Stimulated activated CD4-positive, alpha-beta T cell treated with anti-CD3 and anti-CD28 coated beads, Interleukin-2, amount 100 ng/mL, for 24 hours (primary cell): ENCODE data around the gene RAD51B.
"Not testable (repeated sequence)": the region's sequence is repeated elsewhere in the genome, so short reads cannot be mapped to it uniquely, and the experiment has no call there.

Source experiments
- DNase-seq, 2 donors: peaks; one replicate each; pipeline ENCODE4 v3.0.0-alpha.2; 2020

The RAD51B gene

GRCh38 chr14:68749487-68750475, 930.2 kb downstream of the RAD51B start:
- DNase-seq: no peak

DNA sequence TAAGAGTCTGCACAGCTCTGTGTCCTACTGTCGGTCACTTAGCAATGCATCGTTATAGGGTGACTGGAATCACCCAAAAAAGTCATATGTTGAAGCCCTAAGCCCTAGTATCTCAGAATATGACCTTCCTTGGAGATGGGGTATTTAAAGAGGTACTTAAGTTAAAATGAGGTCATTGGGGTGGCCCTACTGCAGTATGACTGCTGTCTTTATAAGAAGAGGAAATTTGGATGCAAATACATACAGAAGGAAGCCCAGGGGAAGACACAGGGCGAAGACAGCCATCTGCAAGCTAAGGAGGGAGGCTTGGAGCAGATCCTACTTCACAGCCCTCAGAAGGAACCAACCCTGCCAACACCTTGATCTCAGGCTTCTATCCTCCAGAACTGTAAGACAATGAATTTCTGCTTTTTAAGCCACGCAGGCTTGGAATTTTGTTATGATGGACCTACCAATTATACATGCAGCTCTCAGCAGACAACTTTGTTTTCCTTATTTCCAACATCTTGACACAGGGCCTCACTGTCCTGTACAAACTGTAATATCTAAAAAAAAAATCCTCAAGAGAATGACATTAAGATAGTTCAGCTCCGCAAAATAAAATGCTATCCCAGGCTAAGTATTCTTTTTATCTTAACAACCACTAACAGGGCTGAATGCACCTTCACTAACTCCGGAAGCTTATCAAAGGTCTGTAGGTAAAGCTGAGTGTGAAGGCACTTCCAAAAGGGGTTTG, 932.9 kb downstream of the RAD51B start:
- DNase-seq: no peak

DNA sequence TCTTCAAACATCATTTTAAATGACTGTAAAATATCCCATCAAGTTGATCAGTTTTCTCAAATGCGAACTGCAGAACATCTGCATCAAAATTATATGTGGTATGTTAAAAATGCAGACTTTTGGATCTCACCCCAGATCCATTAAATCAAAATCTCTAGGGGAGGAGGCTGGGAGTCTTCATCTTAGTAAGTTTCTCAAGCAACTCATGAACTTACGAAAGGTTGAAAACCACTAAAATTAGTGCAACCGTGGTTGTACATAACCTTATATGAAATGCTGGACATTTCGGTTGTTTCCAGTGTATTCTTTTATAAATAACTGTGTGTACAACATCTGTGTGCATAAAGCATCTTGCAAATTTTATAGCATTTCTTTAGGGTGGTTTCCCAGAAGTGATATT, 934.1 kb downstream of the RAD51B start:
- no peak for DNase-seq

DNA sequence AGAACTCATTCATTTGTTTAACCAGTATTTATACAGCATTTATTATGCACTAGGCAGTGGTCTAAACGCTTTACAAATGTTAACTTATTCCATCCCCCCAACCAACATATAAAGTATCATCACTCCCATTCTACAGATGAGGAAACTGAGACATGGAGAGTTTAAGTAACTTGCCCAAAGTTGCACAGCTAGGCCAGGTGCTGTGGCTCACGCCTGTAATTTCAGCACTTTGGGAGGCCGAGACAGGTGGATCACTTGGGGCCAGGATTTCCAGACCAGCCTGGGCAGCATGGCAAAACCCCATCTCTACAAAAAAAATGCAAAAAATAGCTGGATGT, 935.4 kb downstream of the RAD51B start:
- DNase-seq: no peak

DNA sequence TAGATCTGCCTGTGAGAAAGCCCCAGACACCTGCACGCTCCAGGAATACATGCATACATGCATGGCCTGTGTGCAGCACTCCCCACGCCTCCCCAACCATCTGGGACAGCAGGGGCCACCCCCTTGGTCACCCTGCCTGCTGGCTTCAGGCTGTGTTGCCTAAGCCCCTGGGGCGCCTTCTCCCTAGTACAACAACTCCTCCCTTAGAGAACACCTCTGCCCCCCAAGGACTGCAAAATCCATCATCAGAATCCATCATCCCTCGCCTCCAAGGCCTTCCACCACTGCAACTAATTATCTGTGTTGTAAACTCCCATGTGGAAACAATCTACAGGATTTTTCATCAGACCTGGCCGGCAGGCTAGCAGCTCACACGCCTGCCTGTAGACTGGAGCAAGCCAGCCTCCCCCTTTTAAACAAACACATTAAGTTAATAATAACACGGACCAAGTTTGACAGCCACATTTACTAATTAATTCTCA, 936.5 kb downstream of the RAD51B start:
- no peak for DNase-seq

DNA sequence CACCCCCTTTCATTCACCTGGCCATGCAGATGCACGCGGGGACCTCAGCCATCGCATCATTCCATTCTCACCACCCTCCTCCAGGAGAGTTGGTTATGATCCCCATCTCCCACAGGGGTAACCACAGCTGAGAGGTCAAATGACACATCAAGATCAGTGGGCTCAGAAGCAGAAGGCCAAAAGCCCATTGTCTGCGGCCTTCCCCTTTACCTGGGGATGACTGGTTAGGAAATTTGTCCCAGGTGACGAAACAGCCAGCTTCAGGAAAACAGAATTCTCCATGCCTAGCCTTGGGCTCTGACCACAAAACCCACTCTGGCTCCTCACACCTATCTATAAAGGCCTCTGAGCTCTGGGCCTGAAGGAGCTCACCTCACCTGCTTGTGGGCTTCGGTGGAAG, 937.2 kb downstream of the RAD51B start:
- no peak for DNase-seq

DNA sequence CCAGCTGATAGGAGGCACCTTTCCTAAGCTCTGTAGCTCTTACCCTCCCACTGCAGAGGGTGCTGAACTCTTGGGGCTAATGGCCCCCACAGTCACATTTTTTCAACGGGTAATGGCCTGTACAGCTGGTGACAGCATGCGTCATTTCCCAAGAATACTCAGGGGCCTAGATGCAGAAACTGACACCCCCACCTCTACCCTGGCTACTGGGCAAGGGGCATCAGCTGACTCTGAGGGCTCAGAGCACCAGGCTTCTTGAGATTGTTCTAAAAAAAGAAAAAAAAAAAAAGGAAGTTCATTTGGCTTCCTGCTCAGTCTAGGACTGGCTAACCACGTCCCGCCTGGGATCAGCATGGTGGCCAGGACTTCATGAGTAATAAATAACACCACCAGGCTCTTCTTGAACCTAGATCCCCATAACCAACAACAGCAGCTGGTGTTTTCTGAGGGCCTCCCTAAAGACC, 938.1 kb downstream of the RAD51B start:
- DNase-seq: no peak

- DNase-seq: no peak
Observed at GRCh38 chr14:68758301-68758700, 938.7 kb downstream of the RAD51B start.

DNA sequence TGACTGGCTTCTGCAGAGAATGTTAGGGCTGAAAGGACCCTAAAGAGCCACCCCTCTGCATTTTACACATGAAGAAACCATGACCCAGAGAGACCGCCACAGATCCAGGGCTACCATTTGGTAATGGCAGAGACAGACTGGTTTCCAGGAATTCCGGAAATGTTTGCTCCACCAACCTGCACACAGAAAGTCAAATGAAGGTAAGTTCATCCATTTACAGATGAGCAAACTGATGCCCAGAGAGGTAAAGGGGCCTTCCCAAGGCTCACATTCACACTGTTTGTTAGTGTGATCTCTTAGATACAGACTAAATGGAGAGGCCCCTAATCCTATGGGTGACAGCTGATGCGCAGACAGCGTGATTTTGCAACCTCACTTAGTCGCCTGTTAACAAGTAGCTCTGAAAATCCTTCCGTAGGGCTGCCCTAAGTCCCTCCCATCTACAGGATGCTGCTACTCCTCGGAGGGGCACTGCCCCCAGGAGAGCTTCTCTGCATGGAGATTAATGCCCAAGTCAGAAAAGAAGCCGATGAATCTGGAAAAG, 939.5 kb downstream of the RAD51B start:
- no peak for DNase-seq

DNA sequence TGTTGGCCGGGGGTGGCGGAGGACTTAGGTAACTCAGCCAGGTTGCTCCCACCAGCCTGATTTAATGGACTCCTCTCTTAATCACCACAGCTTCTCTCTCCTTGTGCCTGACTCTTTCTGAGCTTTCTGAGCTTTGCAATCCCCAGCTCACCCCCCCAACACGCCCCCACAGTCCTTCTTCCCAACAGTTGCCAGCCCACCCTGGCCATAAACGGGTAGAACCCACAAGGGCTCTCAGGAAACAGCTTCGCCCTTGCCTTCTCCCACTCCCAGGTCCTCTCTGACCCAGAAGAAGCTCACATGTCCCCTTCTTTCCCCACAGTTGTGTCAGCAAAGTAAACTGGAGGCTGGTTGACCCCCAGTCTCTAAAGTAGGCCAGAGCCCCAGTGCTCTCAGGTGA, 940.4 kb downstream of the RAD51B start:
- DNase-seq: no peak

GRCh38 chr14:68760761-68761160, 941.2 kb downstream of the RAD51B start:
- no peak for DNase-seq

DNA sequence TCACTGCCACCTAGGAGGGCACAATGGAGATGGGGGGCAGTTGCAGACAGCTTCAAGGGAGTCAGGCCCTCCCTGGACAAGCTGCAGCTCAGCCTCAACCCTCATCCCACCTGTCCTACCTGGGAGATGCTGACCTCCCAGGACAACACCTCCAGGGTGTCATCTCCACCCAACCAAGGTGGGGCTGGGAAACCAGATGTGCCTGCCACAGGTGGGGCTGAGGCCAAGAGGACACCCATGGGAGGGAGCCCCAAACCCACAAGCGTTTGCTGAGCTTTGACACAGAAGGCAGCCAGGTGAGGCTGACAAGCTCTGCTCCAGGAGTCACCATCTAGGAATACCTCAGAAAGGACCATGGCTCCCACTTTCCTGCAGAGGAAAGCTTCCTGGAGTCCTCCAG, 941.8 kb downstream of the RAD51B start:
- no peak for DNase-seq

DNA sequence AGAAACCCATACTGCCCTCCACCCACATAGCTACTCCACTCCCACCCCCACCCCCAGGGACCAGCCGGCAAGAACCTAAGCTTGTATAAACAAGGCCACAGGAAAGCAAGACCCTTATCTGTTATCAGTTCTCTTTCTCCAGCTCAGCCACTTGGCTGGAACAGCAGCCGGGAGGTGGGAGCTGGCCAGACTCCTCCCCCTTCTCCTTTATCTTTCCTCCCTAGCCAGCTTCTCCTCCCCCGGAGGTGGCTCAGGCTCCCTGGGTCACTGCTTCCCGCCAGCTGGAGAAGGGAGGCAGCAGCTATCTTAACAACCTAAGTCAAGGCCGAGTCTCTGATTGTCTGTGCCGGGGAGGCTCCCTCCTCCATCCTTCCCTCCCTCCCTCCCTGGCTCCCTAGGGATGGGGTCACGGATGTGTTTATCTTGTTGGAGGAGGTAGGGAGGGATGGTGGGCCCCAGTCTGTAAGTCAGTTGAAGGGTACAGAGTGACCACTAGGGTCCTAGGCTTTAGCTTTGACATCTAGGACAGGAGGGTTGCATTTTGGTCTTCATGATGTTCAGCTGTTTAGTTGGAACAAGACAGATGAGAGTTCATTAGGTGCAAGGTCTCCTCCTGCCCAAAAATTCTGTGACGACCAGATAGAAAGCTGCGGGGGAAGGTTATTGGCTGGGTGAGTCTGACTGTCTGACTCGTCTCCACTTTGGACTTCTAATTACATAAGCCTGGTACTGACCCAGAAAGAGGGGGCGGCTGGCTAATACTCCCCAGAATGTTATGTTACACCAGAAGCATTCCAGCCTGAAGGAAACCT, 943.6 kb downstream of the RAD51B start:
- DNase-seq: no peak

DNA sequence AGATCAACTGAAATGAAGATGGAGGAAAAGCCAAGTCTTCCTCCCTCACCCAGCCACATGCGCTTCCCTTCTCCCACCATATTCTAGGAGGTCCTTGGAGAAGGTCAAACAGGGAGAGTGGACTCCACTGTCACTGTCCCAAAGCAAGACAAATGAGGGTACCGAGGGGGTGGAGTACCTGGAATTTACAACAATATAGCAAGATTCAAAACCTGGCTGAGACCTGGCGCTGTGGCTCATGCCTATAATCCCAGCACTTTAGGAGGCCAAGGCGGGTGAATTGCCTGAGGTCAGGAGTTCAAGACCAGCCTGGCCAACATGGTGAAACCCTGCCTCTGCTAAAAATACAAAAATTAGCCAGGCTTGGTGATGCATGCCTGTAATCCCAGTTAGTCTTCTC, 944.3 kb downstream of the RAD51B start:
- DNase-seq: not testable (repeated sequence)

DNA sequence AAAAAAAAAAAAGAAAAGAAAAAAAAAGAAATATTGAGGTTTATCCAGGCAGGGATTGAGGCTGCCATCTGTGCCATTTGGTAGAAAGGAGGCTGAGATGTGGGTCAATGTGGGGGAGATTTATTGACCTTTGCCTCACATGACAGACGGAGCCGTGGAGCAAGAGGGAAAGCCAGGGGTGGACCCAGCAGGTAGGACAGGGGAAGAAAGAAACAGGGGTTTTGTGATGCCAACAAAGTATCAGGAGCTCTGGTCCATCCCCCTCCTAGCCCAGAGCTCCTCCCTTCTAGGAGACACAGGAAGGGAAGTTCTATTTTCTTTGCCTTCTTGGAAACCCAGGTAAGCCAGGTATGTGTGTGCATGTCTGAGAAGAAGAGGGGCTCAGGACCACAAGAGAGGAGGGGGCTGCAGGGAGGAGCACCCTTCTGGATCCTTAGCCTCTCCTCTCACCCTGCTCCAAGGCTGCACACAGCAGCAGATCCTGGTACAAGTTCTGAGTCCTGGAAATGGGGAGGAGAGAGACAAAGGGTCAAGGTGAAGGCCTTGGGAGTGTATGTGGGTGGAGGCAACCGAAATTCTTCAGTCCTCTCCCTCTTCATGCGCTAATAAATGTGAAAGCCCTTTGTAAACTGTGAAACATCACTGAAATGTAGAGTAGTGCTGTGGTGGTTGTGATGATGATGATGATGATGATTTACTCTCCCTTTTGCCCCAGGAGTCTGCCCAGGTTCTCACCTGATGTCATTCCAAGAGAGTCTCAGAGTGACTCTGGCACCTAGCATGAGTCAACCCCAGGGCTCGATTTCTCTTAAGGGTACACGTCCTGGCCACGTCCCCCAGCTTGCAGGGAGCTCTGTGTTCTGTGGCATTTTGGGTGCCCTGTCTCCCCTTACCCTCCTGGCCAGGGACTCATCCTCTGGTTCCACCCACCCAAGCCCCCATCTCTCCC, 947.0 kb downstream of the RAD51B start:
- DNase-seq: no peak

- no peak for DNase-seq
Observed at GRCh38 chr14:68767248-68767645, 947.7 kb downstream of the RAD51B start.

GRCh38 chr14:68768316-68768715, 948.7 kb downstream of the RAD51B start:
- no peak for DNase-seq

DNA sequence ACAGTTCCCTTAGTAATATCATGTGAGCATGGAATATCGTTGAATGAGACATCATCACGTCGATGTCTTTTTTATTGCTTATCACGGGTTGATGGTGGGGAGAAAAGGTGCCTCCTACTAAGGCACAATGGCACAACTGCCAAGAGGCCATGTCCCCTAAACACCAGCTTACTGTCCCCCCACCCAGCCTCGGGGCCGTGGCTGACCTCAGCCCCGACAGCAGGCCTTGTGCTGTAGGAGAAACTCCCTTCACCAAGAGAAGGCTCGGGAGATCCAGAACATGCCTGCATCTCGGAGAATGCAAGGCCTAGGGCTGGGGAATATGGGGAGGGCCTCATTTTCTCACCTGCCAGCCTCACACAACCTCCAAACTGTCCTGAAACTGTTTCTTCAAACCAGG, 950.5 kb downstream of the RAD51B start:
- DNase-seq: no peak

- DNase-seq: no peak
Observed at GRCh38 chr14:68770553-68771286, 951.1 kb downstream of the RAD51B start.

DNA sequence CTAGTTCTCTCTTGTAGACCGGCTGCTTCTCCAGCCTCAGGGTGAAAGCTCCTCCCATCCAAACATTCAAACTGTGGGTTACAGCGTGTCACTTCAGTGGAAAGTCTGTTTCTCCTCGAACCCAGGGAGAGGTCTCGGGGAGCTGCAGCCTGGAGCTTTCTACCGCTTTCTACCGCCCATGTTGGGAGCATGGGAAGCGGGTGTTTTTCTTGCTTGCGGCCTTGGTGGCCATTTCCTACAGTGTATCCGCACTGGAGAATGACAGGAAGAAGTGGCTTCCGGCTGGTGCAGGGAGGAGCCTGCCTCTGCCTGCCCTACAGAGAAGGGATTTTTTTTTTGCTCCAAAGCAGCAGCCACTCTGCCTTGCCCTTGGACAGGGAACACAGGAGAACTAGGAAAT, 952.1 kb downstream of the RAD51B start:
- no peak for DNase-seq
